B cell (primary cell): ENCODE measurements around the gene CLCA4. TPM values are rescaled to one million over a fixed set of nuclear protein-coding genes. Genes with fewer than 3 reads are reported as not detected.

Experiments used
- ATAC-seq: fragments of 200-7000 bp; cut with Tn5 transposase; one replicate; pipeline ENCODE4 v1.10.0; 2021; ENCODE audit warnings: low read depth, mild to moderate bottlenecking, moderate number of reproducible peaks, moderate library complexity
- CTCF ChIA-PET: fragments of 350-600 bp; sonication (Branson Sonifier 250); formaldehyde crosslinking; loops from one replicate; lab custom pipeline; 2021; ENCODE audit warnings: antibody characterized with exemption, inconsistent platforms; lab: Charles Lee
- POLR2A ChIA-PET: fragments of 350-600 bp; sonication (Branson Sonifier 250); formaldehyde crosslinking; loops from one replicate; lab custom pipeline; 2021; ENCODE audit warnings: antibody characterized with exemption; lab: Charles Lee
- DNase-seq: peaks from one replicate; pipeline ENCODE4 v3.0.0; 2013
- H2AFZ ChIP-seq: 2 replicates; pipeline ENCODE4 v1.6.1; 2012; ENCODE audit warnings: mild to moderate bottlenecking, low read depth, low read length; ENCODE audit not compliant: insufficient read depth, poor library complexity, severe bottlenecking
- H3K27ac ChIP-seq, 2 donors: 1 replicate in 1 of 2; 2 replicates in 1 of 2; pipeline ENCODE4 v1.5.1; 2012 to 2013; ENCODE audit warnings: low read length in 2 of 2, mild to moderate bottlenecking in 2 of 2, moderate library complexity in 1 of 2
- H3K27me3 ChIP-seq, 4 experiments: fragments of 200-600 bp in 1 of 4; sonication (generic) in 1 of 4; replicated peaks in 1 of 4; 1 replicate in 2 of 4; 2 replicates in 2 of 4; pipeline versions ENCODE4 v1.6.1 to v1.7.0; 2013 to 2016; ENCODE audit warnings: low read length in 3 of 4, mild to moderate bottlenecking in 2 of 4, mixed read lengths in 1 of 4, moderate library complexity in 1 of 4; ENCODE audit not compliant: insufficient read depth in 4 of 4, control insufficient read depth in 3 of 4; ENCODE audit errors: control extremely low read depth in 1 of 4
- H3K36me3 ChIP-seq, 2 experiments: replicated peaks in 1 of 2; 1 replicate in 1 of 2; 2 replicates in 1 of 2; pipeline versions ENCODE4 v1.6.1 to v1.7.1; 2013; ENCODE audit warnings: low read length in 1 of 2; ENCODE audit not compliant: insufficient read depth in 2 of 2, control insufficient read depth in 1 of 2; ENCODE audit errors: control extremely low read depth in 1 of 2, extremely low read depth in 1 of 2
- H3K4me1 ChIP-seq, 2 donors: fragments of 200-600 bp in 1 of 2; sonication (generic) in 1 of 2; 1 replicate in 1 of 2; 2 replicates in 1 of 2; pipeline versions ENCODE4 v1.5.1 to v1.6.1; 2013 to 2017; ENCODE audit warnings: low read length in 2 of 2; ENCODE audit not compliant: control insufficient read depth in 2 of 2, insufficient read depth in 2 of 2
- H3K4me2 ChIP-seq: replicated peaks from 2 replicates; pipeline ENCODE3; 2012; ENCODE audit warnings: mild to moderate bottlenecking, low read depth, low read length; ENCODE audit not compliant: poor library complexity, severe bottlenecking
- H3K4me3 ChIP-seq, 5 experiments: fragments of 200-600 bp in 1 of 5; sonication (generic) in 1 of 5; 1 replicate in 3 of 5; 2 replicates in 2 of 5; pipeline versions ENCODE4 v1.5.1 to v1.7.0; 2011 to 2016; ENCODE audit warnings: low read length in 4 of 5, mild to moderate bottlenecking in 4 of 5, low read depth in 2 of 5, control low read depth in 1 of 5, moderate library complexity in 1 of 5; ENCODE audit not compliant: insufficient read depth in 1 of 5; ENCODE audit errors: control extremely low read depth in 1 of 5, extremely low read depth in 1 of 5
- H3K79me2 ChIP-seq: fragments of 200-600 bp; sonication (generic); one replicate; pipeline ENCODE4 v1.6.0; 2016; ENCODE audit warnings: low read length; ENCODE audit not compliant: control insufficient read depth, insufficient read depth
- H3K9ac ChIP-seq: fragments of 200-600 bp; sonication (generic); 2 replicates; pipeline ENCODE4 v1.6.1; 2017; ENCODE audit warnings: mild to moderate bottlenecking, low read length, moderate library complexity
- H3K9me3 ChIP-seq, 3 donors: one replicate each; pipeline versions ENCODE4 v1.6.1 to v1.7.1; 2013; ENCODE audit warnings: low read length in 2 of 3; ENCODE audit not compliant: control insufficient read depth in 2 of 3, insufficient read depth in 1 of 3; ENCODE audit errors: control extremely low read depth in 1 of 3
- H4K20me1 ChIP-seq: 2 replicates; pipeline ENCODE4 v1.6.0; 2012; ENCODE audit warnings: mild to moderate bottlenecking, low read length; ENCODE audit not compliant: insufficient read depth, control insufficient read depth, poor library complexity, severe bottlenecking
- H3K27ac Mint-ChIP-seq: one replicate; pipeline ENCODE4 v1.8.0; 2021; ENCODE audit warnings: mixed read lengths
- H3K27me3 Mint-ChIP-seq: one replicate; pipeline ENCODE4 v1.8.0; 2021; ENCODE audit warnings: mixed read lengths
- H3K4me1 Mint-ChIP-seq: one replicate; pipeline ENCODE4 v1.8.0; 2021; ENCODE audit warnings: mixed read lengths
- H3K4me3 Mint-ChIP-seq: one replicate; pipeline ENCODE4 v1.8.0; 2021; ENCODE audit warnings: mixed read lengths
- H3K9me3 Mint-ChIP-seq: one replicate; pipeline ENCODE4 v1.8.0; 2022; ENCODE audit warnings: mixed read lengths; ENCODE audit not compliant: insufficient read depth
- EZH2 ChIP-seq: IDR thresholded peaks from 2 replicates; pipeline ENCODE4 v1.6.1; 2012; ENCODE audit warnings: borderline replicate concordance, low read depth, mild to moderate bottlenecking, moderate library complexity, low read length; ENCODE audit not compliant: insufficient read depth, poor library complexity, severe bottlenecking
- WGBS: methylation state at CpG from one replicate; pipeline ENCODE4 v1.1.5; 2013; ENCODE audit warnings: missing lambda C conversion rate; ENCODE audit not compliant: insufficient coverage; 5-methylcytosine and 5-hydroxymethylcytosine counted together
- intact Hi-C: fragments of 100-400 bp; cut with micrococcal nuclease; formaldehyde crosslinking; loops from one replicate; pipeline ENCODE4 v1.10.0; 2022
- polyA minus RNA-seq: library from RNA; depleted of rRNA, polyadenylated mRNA; stranded (reverse); fragments of >200 nt; gene quantifications from 2 replicates; pipeline ENCODE4 v1.2.3, GENCODE V29; 2012
- polyA plus RNA-seq: library from polyadenylated mRNA; depleted of rRNA; stranded (reverse); fragments of >200 nt; gene quantifications from 2 replicates; pipeline ENCODE4 v1.2.3, GENCODE V29; 2012
- total RNA-seq, 2 donors: library from RNA; stranded (reverse); fragments of 120-200 nt in 1 of 2; gene quantifications; 1 replicate in 1 of 2; 2 replicates in 1 of 2; pipeline versions ENCODE4 v1.2.3 to v1.2.4, GENCODE V29; 2013 to 2022
- TF ChIP-seq, protein P1 (sequence below): fragments of 200-600 bp; IDR thresholded peaks from one replicate; pipeline ENCODE4 v1.8.0; 2022; ENCODE audit warnings: antibody characterized with exemption, mild to moderate bottlenecking

Gene CLCA4
- total RNA-seq (not detected in 2 replicates), polyA plus RNA-seq (not detected in 2 replicates), polyA minus RNA-seq (not detected in 2 replicates)
- total RNA-seq (2013): not detected

GRCh38 chr1:86546787-86547221, at the start of gene CLCA4:
Gene CLCA4, plus strand, starts transcription at chr1:86547078. Its CDS starts 42 bp downstream, at chr1:86547120.
- intact Hi-C loops: no loop called here
- no CpG with 5 or more reads among the region's 2 CpGs for WGBS
- Histone ChIP-seq H3K9me3 (peaks cover 0 to 3% (median 0%) of the 10 kb centered on the region in 3 donors), H3K79me2 (no peaks in the 10 kb centered on the region), H3K27me3 (peaks cover 0 to 5% (median 2%) of the 10 kb centered on the region in 4 experiments), H3K4me2 (no peak within 1 kb of the TSS), H2AFZ (no peak within 1 kb of the TSS), H3K36me3 (no peaks in the 10 kb centered on the region), H3K9ac (no peak within 1 kb of the TSS), H3K4me1 (no peaks in the 10 kb centered on the region), H3K4me3 (no peak within 1 kb of the TSS), H3K27ac (no peak within 1 kb of the TSS), H4K20me1 (no peaks in the 10 kb centered on the region)
- Mint-ChIP-seq H3K4me3 (no peak within 1 kb of the TSS), H3K4me1 (peaks cover 4% of the 10 kb centered on the region), H3K9me3 (peaks cover 2% of the 10 kb centered on the region), H3K27me3 (peaks cover 3% of the 10 kb centered on the region), H3K27ac (no peak within 1 kb of the TSS)
- TF ChIP-seq EZH2: no peak
- TF ChIP-seq, protein P1, sequence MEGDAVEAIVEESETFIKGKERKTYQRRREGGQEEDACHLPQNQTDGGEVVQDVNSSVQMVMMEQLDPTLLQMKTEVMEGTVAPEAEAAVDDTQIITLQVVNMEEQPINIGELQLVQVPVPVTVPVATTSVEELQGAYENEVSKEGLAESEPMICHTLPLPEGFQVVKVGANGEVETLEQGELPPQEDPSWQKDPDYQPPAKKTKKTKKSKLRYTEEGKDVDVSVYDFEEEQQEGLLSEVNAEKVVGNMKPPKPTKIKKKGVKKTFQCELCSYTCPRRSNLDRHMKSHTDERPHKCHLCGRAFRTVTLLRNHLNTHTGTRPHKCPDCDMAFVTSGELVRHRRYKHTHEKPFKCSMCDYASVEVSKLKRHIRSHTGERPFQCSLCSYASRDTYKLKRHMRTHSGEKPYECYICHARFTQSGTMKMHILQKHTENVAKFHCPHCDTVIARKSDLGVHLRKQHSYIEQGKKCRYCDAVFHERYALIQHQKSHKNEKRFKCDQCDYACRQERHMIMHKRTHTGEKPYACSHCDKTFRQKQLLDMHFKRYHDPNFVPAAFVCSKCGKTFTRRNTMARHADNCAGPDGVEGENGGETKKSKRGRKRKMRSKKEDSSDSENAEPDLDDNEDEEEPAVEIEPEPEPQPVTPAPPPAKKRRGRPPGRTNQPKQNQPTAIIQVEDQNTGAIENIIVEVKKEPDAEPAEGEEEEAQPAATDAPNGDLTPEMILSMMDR: no peak
- no peak for DNase-seq
- ChIA-PET CTCF (no interaction called here), POLR2A (no interaction called here)
- ATAC-seq: no peak

- Mint-ChIP-seq H3K4me1 (peaks cover 8% of the 10 kb centered on the region), H3K4me3 (no peak overlapping the region), H3K27me3 (peaks cover 27% of the 10 kb centered on the region), H3K27ac (no peak overlapping the region), H3K9me3 (no peaks in the 10 kb centered on the region)
- H2AFZ ChIP-seq: no peak overlapping the region
- CTCF ChIA-PET: interaction anchor here (1.4 to 5.4 kb wide), 7 partner anchors 8 to 190 kb away, joined by 4 to 48 read pairs (median 12); no protein-coding TSS in a partner anchor
- no peaks in the 10 kb centered on the region for H3K79me2 ChIP-seq
- peaks cover 0 to 11% of the 10 kb centered on the region in 2 donors for H3K4me1 ChIP-seq
- intact Hi-C loops: loop anchor here (2.0 kb wide), 1 partner anchor 23 kb away; no protein-coding TSS in a partner anchor
- no peak overlapping the region for H3K27ac ChIP-seq
- POLR2A ChIA-PET: no interaction called here
- no peak overlapping the region for H3K9ac ChIP-seq
- H3K9me3 ChIP-seq: no peaks in the 10 kb centered on the region
- 88% methylated on average over 1 of the region's 3 CpGs for WGBS
- H3K4me3 ChIP-seq: no peak overlapping the region
- DNase-seq: no peak
- ATAC-seq: no peak
- TF ChIP-seq EZH2: no peak
- TF ChIP-seq, protein P1: no peak
- H4K20me1 ChIP-seq: no peaks in the 10 kb centered on the region
- H3K27me3 ChIP-seq: peaks cover 0 to 8% (median 3%) of the 10 kb centered on the region in 4 experiments
- no peaks in the 10 kb centered on the region for H3K36me3 ChIP-seq
- H3K4me2 ChIP-seq: no peak overlapping the region
These were observed 48.6 kb upstream of the CLCA4 start for GRCh38 chr1:86498281-86498680.
